HuH-7.5 (cell line): ENCODE results near the gene UNC119B.
"Not testable (repeated sequence)": the region's sequence is repeated elsewhere in the genome, so short reads cannot be mapped to it uniquely, and the experiment has no call there.

ENCODE experiments used
- DNase-seq: peaks from one replicate; pipeline ENCODE4 v3.0.0; 2011; ENCODE audit warnings: low spot score

UNC119B gene

GRCh38 chr12:120710031-120710804 lies at the start of gene UNC119B:
Gene UNC119B, plus strand, starts transcription at chr12:120710458. Its CDS starts 17 bp downstream, at chr12:120710475.
- peak; percentile 65 for DNase-seq

- DNase-seq, result no peak
These were observed 48.8 kb upstream of the UNC119B start for GRCh38 chr12:120661432-120661831.

GRCh38 chr12:120662879-120663278 lies 47.4 kb upstream of the UNC119B start:
- DNase-seq, result no peak

- DNase-seq, result no peak
These were observed 46.5 kb upstream of the UNC119B start for GRCh38 chr12:120663741-120664140.

GRCh38 chr12:120666571-120667390 lies 43.5 kb upstream of the UNC119B start:
- no peak for DNase-seq

- DNase-seq, result no peak
These were observed 42.0 kb upstream of the UNC119B start for GRCh38 chr12:120668091-120668867.

DNA sequence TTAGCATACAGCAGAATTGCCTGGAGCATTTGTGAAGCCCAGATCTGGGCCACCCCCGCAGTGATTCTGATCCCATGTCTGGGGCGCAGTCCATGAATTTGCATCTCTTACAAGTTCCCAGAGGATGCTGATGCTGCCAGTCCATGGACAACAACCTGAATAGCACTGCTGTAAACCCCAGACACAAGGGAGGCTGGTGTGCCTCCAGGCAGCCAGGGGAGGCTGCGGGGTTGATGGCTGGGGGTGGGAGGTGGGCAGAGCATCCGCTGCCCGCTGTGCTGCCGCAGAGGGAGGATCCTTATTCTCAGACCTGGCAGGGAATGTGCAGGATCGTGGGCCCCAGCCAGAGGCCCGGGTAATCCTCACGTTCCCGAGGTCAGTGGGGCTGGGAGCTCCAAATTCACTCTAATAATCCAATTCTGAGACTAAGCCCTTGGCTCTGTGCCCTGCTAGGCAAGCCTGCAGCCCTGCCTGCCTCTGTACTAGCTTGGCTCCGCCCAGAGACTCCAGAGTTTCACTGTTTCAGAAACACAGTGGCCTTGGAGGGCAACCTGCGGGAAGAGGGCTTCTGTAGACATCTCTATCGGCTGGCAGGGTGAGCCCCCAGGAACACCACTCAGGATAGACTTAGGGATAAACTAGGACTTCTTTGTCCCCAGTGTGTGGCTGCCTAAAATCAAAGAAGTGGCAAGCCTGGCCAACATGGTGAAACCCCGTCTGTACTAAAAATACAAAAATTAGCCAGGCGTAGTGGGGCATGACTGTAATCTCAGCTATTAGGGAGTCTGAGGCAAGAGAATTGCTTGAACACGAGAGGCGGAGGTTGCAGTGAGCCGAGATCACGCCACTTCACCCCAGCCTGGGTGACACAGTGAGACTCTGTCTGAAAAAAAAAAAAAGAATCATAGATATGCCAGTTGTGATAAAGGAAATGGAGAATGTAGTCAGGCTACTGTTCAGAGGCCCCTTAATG lies 41.1 kb upstream of the UNC119B start:
- DNase-seq, result no peak

DNA sequence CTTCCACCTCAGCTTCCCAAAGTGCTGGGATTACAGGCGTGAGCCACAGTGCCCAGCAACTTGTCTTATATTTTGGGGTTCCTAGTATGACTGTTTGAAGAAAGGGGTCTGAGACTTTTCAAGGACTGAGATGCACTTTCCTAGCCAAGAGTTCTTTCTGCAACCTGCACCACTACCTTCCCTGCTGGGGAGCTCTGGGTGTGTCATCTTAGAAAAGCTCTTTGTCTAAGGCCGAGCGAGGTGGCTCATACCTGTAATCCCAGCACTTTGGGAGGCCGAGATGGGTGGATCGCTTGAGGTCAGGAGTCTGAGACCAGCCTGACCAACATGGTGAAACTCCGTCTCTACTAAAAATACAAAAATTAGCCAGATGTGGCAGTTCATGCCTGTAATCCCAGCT lies 40.0 kb upstream of the UNC119B start:
- DNase-seq, result not testable (repeated sequence)

DNA sequence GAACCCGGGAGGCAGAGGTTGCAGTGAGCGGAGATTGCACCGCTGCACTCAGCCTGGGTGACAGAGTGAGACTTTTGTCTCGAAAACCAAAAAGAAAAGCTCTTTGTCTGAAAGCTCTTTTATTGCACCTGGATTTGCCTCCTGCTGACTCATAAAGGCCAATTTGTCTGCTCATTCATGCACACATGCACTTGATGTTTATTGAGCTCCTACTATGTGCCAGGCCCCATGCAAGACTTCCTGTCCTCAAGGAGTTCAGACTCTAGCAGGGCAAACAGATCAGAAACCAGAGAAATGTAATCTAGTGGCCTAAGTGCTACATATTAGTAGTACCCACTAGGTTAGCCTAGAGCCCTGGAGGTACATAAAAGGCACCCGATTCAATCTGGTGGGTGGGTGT lies 39.6 kb upstream of the UNC119B start:
- DNase-seq, result no peak

DNA sequence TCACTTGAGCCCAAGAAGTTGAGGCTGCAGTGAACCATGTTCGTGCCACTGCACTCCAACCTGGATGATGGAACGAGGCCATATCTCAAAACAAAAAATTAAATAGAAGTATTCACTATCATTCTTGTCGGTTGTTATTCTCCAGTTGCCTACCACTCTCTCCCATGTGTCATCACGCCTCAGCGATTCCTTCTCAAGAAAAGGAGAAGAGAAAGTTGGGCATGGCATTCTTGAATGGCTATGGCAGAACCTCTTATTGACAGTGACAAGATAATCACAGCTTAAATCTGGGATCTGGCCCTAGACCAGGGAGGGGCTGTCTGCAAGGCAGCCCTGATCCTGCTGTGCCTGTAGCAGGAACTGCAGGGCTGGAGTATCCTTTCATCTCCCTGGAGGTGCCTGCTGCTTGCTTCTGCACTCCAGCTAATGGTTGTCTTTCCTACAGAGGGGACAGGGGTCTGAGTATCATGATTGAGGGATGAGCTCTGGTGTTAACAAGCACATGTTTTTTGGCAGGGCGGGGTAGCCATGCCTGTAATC lies 36.1 kb upstream of the UNC119B start:
- DNase-seq, result no peak

DNA sequence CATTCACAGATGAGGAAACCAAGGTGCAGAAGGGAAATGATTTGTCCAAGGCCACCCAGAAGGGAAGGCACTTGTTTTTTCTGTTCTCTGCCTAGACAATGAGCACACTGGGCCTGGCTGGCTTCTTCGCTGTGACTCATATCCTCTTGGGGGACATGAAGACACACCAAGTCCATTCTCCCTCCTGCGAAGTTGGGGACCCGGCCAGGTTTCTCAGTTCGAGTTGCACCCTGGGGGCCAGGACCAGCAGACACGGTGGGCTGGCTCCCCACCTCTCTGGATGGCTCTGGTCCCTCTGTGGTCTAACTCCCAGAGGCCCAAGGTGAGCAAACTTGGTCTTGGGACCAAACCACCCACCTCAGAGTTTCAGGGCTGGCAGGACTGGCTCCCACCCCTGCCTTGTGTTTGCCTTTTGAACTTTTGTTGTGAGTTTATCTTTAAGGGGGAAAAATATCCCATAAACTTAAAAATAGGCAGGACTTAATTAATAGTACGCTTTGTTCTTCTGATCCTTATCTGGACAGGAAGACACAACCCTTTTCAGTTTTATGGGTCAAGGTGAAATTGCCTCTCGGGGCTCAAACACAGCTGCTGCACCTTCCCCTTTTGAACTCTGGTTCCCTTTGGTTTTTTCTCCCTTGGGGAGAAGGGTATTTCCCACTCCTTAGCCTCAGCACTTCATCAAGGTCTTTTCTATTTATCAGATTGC lies 32.3 kb upstream of the UNC119B start:
- no peak for DNase-seq

DNA sequence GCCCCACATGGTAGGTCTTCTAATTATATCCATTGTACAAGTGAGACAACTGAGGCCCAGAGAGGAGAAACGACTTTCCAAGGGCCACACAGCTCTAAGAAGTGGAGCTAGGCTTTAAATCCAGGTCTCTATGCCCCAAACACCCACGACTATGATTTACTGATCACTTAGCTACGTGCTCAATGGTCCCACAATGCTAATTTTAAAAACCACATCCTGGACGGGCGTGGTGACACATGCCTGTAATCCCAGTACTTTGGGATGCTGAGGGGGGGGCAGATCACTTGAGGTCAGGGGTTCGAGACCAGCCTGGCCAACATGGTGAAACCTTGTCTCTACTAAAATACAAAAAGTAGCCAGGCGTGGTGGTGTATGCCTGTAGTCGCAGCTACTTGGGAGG lies 31.7 kb upstream of the UNC119B start:
- no peak for DNase-seq

GRCh38 chr12:120680165-120680738 lies 30.0 kb upstream of the UNC119B start:
- no peak for DNase-seq

GRCh38 chr12:120684523-120684932 lies 25.7 kb upstream of the UNC119B start:
- no peak for DNase-seq

- DNase-seq, result no peak
These were observed 24.7 kb upstream of the UNC119B start for GRCh38 chr12:120685522-120685921.

- peak; percentile 83 for DNase-seq
These were observed 24.0 kb upstream of the UNC119B start for GRCh38 chr12:120686151-120686689.

DNA sequence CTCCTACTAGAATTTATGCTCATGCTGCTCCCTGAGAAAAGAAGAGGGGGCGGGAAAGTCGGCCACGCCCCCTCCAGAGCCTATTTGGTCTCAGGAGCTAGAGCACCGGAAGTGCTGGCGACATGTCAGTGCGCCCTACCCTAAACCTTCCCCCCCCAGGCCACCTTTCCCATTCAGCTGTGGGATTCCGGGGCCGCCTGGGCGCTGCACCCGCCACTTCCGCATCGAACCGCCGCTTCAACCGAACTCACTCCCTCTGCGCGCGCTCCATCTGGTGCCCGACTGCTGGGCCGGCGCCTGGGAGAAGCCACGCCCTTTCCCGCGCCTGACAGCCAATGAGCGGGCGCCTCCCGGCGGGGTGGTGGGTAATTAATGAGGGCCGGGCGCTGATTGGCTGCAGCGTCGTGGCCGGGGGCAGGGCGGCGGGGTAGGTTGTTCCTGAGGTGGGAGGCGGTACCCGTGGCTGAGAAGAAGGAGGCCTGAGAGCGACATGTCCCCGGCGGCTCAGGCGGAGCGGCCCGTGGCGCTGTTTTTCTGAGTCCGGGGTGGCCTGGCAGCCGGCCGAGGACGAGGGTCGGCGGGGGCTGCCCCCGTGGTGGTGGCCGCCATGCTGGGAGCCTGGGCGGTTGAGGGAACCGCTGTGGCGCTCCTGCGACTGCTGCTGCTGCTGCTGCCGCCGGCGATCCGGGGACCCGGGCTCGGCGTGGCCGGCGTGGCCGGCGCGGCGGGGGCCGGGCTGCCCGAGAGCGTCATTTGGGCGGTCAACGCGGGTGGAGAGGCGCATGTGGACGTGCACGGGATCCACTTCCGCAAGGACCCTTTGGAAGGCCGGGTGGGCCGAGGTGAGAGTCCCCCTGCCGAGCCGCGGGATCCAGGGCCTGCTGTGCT lies 23.3 kb upstream of the UNC119B start, which contains the start of gene MLEC:
Gene MLEC (plus strand): TSS at position 460 of the 888 bp plus-strand sequence. CDS start 148 bp downstream, at position 608.
- peak; percentile 96 for DNase-seq

DNA sequence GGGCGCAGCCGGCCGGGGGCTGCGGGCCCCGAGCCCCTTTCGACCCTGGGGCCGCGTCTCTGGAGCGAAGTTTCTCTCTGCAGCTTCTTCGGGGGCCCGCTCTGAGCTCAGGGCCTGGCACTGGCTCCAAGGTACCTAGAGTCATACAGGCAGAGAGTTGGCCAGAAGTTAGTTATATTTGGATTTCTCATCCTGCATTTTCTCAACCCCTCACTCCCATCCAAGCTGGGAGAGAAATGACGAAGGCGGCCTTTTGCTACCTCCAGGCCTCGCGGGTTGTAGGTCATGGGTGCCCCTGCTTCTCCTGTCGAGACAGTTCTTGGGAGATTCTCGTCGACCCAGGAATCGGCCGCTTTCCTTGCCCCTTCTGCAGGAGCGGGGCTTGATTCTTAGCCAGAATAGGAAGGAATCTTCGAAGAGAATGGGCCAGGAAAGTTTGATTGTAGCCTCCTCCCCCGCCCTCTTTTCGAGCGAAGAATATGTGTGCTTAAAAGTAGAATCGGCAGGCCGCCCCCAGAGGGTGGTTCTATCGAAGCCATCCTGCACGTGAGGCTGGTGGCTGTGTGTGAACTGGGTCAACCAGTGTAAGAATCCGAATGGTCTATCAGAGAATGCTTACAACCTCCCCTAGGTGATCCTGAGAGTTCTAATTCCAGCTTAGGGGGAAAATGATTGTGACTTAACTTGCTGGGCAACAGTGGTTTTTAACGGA lies 22.5 kb upstream of the UNC119B start:
- DNase-seq, result no peak
